ENCODE data around the gene RNASE2. TPM values are rescaled to one million over a fixed set of nuclear protein-coding genes. Genes with fewer than 3 reads are reported as not detected.
"Not testable (repeated sequence)": the region's sequence is repeated elsewhere in the genome, so short reads cannot be mapped to it uniquely, and the experiment has no call there.

Gene RNASE2
- total RNA-seq, 2 experiments from 2014 or later, result not detected

DNA sequence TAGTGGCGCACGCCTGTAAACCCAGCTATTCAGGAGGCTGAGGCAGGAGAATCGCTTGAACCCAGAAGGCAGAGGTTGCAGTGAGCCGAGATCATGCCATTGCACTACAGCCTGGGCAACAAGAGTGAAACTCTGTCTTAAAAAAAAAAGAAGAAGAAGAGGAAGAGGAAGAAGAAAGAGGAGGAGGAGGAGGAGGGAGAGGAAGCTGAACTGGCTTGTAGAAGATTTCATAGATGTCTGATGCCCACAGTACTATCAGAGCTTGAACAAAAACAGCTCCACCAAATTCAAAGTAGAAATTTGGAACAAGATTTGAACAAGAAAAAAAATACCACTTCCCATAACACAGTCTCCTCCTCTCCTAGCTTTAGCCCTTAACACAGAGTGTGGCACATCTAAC lies 30.4 kb downstream of the RNASE2 start:
- H3K27ac Mint-ChIP-seq, DNase-seq, H3K27me3 Mint-ChIP-seq, POLR2A ChIA-PET, H3K9me3 Mint-ChIP-seq, H3K4me3 Mint-ChIP-seq, H3K36me3 Mint-ChIP-seq: not testable (repeated sequence)
- intact Hi-C loops (cut with micrococcal nuclease), result loop anchor here (5.0 kb wide), 1 partner anchor 303 kb away; the partner anchor contains the start of gene RNASE4
- CTCF ChIA-PET, result interaction anchor here (0.7 to 1.2 kb wide), 3 partner anchors 12 to 82 kb away, joined by 3 to 4 read pairs (median 3); no protein-coding TSS in a partner anchor
- H3K4me1 Mint-ChIP-seq (ENCODE audit: low read depth), result peaks cover 11% of the 10 kb centered on the region

DNA sequence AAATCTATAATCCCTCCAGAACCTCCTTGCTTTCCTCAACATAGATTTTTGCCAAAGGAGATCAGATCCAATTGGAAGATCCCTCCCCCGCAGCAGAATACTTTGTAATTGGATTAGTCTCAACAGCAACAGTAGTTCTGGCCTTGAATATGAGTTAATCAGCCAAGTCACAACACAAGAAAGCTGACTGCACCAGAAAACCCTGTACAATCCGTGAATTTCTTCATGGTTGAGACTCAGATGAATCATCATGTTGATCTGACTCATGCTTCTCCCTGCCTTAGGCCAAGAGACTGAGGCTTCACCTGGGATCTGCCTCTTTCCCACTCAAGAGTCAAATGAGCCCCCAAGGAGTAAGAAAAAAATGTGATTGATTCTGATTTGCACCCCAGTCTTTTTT lies 31.5 kb downstream of the RNASE2 start:
- H3K27me3 Mint-ChIP-seq, result peaks cover 3% of the 10 kb centered on the region
- no peaks in the 10 kb centered on the region for H3K9me3 Mint-ChIP-seq
- intact Hi-C loops (cut with micrococcal nuclease), result loop anchor here (5.0 kb wide), 1 partner anchor 305 kb away; the partner anchor contains the start of gene RNASE4
- H3K36me3 Mint-ChIP-seq, result peaks cover 6% of the 10 kb centered on the region
- H3K4me1 Mint-ChIP-seq (ENCODE audit: low read depth), result peaks cover 18% of the 10 kb centered on the region
- POLR2A ChIA-PET, result no interaction called here
- H3K27ac Mint-ChIP-seq, result no peak overlapping the region
- no peak for DNase-seq
- H3K4me3 Mint-ChIP-seq, result no peak overlapping the region
- CTCF ChIA-PET, result interaction anchor here (0.7 to 3.1 kb wide), 2 partner anchors 16 to 32 kb away, joined by 3 to 23 read pairs; no protein-coding TSS in a partner anchor

- Mint-ChIP-seq H3K4me1 (ENCODE audit: low read depth) (peaks cover 28% of the 10 kb centered on the region), H3K27ac (peak overlapping the region; percentile 49), H3K4me3 (peak overlapping the region; percentile 37), H3K36me3 (peaks cover 16% of the 10 kb centered on the region), H3K9me3 (no peaks in the 10 kb centered on the region), H3K27me3 (no peaks in the 10 kb centered on the region)
- POLR2A ChIA-PET, result no interaction called here
- CTCF ChIA-PET, result interaction anchor here (1.1 to 3.1 kb wide), 2 partner anchors 18 to 26 kb away, joined by 6 to 23 read pairs; no protein-coding TSS in a partner anchor
- intact Hi-C loops (cut with micrococcal nuclease), result loop anchor here (1.0 to 5.0 kb wide), 4 partner anchors 18 to 395 kb away; partner anchors contain the start of genes RNASE4 and SUPT16H
- DNase-seq, result no peak
These were observed 33.6 kb downstream of the RNASE2 start for GRCh38 chr14:20988717-20989470.

GRCh38 chr14:20989471-20989786 lies 34.1 kb downstream of the RNASE2 start:
- peak overlapping the region; percentile 91 for H3K4me3 Mint-ChIP-seq
- peak overlapping the region; percentile 84 for H3K27ac Mint-ChIP-seq
- H3K27me3 Mint-ChIP-seq, result no peaks in the 10 kb centered on the region
- intact Hi-C loops (cut with micrococcal nuclease), result loop anchor here (1.0 to 5.0 kb wide), 4 partner anchors 18 to 395 kb away; partner anchors contain the start of genes RNASE4 and SUPT16H
- CTCF ChIA-PET, result interaction anchor here (1.1 to 3.1 kb wide), 2 partner anchors 19 to 25 kb away, joined by 6 to 23 read pairs; no protein-coding TSS in a partner anchor
- peaks cover 29% of the 10 kb centered on the region for H3K4me1 Mint-ChIP-seq (ENCODE audit: low read depth)
- POLR2A ChIA-PET, result no interaction called here
- H3K9me3 Mint-ChIP-seq, result no peaks in the 10 kb centered on the region
- no peak for DNase-seq
- peaks cover 20% of the 10 kb centered on the region for H3K36me3 Mint-ChIP-seq

DNA sequence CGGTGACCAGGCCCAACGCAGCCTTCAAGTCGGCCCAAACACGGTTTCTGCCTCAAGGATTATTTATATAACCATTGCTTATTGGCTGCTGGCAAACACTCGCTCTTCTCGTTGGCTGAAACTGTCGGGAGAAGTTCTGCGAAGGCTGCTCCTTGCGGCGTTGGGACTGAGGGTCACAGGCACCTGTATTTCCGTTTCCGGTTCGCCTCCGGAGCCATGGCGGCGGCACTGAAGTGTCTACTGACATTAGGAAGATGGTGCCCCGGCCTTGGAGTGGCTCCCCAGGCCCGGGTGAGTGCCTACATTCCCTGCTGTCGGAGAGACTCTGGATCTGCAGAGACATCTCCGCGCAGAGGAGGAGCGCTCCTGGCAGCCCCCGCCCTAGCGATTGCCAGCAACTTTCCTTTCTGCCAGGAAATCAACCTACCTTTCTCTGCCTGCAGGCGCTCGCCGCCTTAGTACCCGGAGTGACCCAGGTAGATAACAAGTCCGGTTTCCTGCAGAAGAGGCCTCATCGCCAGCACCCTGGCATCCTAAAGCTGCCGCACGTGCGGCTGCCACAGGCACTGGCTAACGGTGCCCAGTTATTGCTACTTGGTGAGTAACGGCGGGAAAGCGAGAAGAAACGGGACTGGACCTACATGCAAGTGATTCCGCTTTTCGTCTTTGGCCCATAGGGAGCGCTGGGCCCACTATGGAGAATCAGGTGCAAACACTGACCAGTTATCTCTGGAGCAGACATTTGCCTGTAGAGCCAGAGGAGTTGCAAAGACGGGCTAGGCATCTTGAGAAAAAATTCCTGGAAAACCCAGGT lies 34.7 kb downstream of the RNASE2 start, which contains the start of gene METTL17:
Gene METTL17, plus strand, starts transcription at position 194 of the 814 bp plus-strand sequence. Its CDS starts 23 bp downstream, at position 217.
- Mint-ChIP-seq H3K4me3 (peak within 1 kb of the TSS; percentile 91), H3K36me3 (peaks cover 25% of the 10 kb centered on the region), H3K9me3 (no peaks in the 10 kb centered on the region), H3K27me3 (no peaks in the 10 kb centered on the region), H3K27ac (peak within 1 kb of the TSS; percentile 84), H3K4me1 (ENCODE audit: low read depth) (peaks cover 31% of the 10 kb centered on the region)
- DNase-seq, result peak; percentile 94
- CTCF ChIA-PET, result interaction anchor here (2.9 to 3.1 kb wide), 2 partner anchors 19 to 25 kb away, joined by 13 to 23 read pairs; no protein-coding TSS in a partner anchor
- POLR2A ChIA-PET, result no interaction called here
- intact Hi-C loops (cut with micrococcal nuclease), result loop anchor here (1.0 to 5.0 kb wide), 4 partner anchors 19 to 394 kb away; partner anchors contain the start of genes RNASE4 and SUPT16H

DNA sequence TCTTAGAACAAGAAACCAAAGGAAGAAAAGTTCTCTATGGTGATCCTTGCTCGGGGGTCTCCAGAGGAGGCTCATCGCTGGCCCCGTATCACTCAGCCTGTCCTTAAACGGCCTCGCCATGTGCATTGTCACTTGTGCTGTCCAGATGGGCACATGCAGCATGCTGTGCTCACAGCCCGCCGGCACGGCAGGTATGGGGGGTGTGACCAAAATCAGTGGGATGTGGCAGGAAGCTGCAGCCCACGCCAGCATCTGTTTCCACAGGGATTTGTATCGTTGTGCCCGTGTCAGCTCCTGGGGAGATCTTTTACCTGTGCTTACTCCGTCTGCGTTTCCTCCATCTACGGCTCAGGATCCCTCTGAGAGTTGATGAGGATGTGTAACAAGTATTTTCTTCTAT lies 41.2 kb downstream of the RNASE2 start:
- Mint-ChIP-seq H3K4me3 (no peak overlapping the region), H3K4me1 (ENCODE audit: low read depth) (peaks cover 18% of the 10 kb centered on the region), H3K9me3 (no peaks in the 10 kb centered on the region), H3K36me3 (peaks cover 39% of the 10 kb centered on the region), H3K27me3 (no peaks in the 10 kb centered on the region), H3K27ac (no peak overlapping the region)
- CTCF ChIA-PET, result interaction anchor here (0.9 to 9.0 kb wide), 6 partner anchors 9 to 25 kb away, joined by 3 to 70 read pairs (median 4); no protein-coding TSS in a partner anchor
- intact Hi-C loops (cut with micrococcal nuclease), result no loop called here
- no peak for DNase-seq
- POLR2A ChIA-PET, result interaction anchor here (0.7 kb wide), 1 partner anchor 15 kb away, joined by 3 read pairs; no protein-coding TSS in a partner anchor

DNA sequence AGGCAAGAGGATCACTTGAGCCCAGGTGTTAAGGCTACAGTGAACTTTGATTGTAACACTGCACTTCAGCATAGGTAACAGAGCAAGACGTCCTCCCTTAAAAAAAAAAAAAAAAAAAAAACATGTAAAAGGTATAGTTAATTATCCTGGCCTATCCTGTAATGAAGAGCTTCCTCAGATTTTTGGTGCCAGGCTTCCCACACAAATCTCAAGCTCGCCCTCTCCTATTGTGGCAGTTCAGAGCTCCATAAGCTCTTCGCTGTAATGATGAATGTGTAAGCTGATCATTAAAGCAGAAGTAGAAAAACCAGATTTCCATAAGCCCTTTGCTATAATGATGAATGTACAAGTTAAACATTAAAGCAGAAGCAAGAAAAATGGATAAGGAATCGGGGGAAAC lies 41.8 kb downstream of the RNASE2 start:
- peaks cover 35% of the 10 kb centered on the region for H3K36me3 Mint-ChIP-seq
- peaks cover 13% of the 10 kb centered on the region for H3K4me1 Mint-ChIP-seq (ENCODE audit: low read depth)
- H3K27me3 Mint-ChIP-seq, result no peaks in the 10 kb centered on the region
- POLR2A ChIA-PET, result interaction anchor here (0.6 kb wide), 1 partner anchor 61 kb away, joined by 3 read pairs; no protein-coding TSS in a partner anchor
- DNase-seq, result no peak
- H3K27ac Mint-ChIP-seq, result no peak overlapping the region
- H3K4me3 Mint-ChIP-seq, result no peak overlapping the region
- intact Hi-C loops (cut with micrococcal nuclease), result no loop called here
- CTCF ChIA-PET, result interaction anchor here (0.7 to 9.0 kb wide), 7 partner anchors 9 to 95 kb away, joined by 3 to 70 read pairs (median 3); no protein-coding TSS in a partner anchor
- H3K9me3 Mint-ChIP-seq, result no peaks in the 10 kb centered on the region

DNA sequence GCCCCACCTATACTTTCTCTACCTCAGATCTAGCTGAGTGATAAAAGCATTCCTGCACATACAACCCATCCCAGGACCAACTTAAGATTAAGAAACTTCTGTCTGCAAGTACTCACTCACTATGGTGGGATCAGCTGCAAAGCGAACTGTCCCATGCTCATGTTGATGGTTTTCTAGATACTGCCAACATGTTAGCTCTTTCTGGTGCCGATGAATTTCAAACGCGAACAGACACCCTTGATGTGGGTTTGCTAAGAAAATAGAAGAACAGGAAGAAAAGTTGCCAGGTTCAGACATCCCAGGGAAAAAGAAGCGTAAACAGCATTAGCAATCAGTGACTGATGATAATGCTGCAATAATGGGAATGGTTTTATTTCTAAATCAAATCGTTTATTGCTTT lies 42.3 kb downstream of the RNASE2 start:
- DNase-seq, result no peak
- Mint-ChIP-seq H3K4me3 (no peak overlapping the region), H3K27ac (no peak overlapping the region), H3K4me1 (ENCODE audit: low read depth) (peaks cover 10% of the 10 kb centered on the region), H3K27me3 (no peaks in the 10 kb centered on the region), H3K9me3 (no peaks in the 10 kb centered on the region), H3K36me3 (peaks cover 33% of the 10 kb centered on the region)
- POLR2A ChIA-PET, result interaction anchor here (0.6 kb wide), 1 partner anchor 62 kb away, joined by 3 read pairs; no protein-coding TSS in a partner anchor
- CTCF ChIA-PET, result interaction anchor here (0.7 to 9.0 kb wide), 7 partner anchors 8 to 95 kb away, joined by 3 to 70 read pairs (median 3); no protein-coding TSS in a partner anchor
- intact Hi-C loops (cut with micrococcal nuclease), result no loop called here

DNA sequence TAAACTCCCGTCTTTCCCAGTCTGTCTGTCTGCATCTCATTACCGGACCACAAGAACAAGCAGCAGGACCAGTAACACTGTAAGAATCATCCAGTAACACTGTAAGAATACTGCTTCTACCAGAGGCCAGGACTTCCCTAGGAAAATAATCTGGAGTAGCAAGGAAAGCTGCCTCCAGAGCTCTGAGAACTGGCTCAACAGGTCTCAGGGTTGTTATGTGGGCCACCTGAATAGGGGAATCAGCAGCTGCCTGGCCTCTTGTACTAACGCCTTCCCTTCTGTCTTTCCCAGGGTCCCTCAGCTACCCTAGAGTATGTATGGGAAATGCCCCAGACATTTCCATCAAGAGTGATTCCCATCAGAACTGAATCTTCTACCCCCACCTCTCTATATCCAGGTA lies 42.9 kb downstream of the RNASE2 start:
- no peaks in the 10 kb centered on the region for H3K27me3 Mint-ChIP-seq
- no peak for DNase-seq
- no peak overlapping the region for H3K4me3 Mint-ChIP-seq

DNA sequence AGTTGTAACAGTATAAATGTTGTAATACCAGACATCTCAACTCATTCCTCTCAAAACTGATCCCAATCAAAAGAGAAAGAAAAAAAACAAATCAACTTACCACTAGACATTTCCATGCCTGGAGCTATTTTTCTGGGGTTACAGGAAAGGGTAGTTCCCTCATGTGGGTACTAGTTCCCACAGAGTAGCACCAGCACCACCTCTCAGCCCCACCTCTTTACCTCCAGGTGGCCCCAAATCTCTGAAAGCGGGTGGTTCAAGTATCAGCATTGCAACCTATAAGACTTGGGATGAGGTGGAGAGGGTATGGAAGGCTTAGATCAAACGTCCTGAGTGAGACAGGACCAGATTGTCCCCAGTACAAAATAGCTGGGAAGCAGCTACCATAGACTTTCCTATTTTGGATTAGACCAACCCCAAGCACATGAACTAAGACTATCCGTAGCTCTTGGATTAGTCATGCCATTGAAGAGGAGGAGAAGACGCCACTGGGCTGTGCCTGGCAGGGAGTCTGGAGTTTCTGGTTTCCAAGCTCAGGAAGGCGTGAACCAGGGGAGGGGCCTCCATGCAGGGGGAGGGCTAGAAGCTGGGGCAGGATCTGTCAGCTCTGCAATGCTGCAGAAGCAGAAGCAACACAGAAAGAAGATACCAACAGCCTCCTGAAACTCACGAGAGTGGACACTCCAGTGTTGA lies 43.5 kb downstream of the RNASE2 start, which contains the start of gene SLC39A2:
Gene SLC39A2, plus strand, starts transcription at position 620 of the 693 bp plus-strand sequence. CDS start 154 bp downstream, outside the sequence.
- POLR2A ChIA-PET, result no interaction called here
- no peak for DNase-seq
- intact Hi-C loops (cut with micrococcal nuclease), result no loop called here
- H3K27ac Mint-ChIP-seq, result no peak within 1 kb of the TSS
- H3K4me3 Mint-ChIP-seq, result no peak within 1 kb of the TSS
- no peaks in the 10 kb centered on the region for H3K9me3 Mint-ChIP-seq
- CTCF ChIA-PET, result interaction anchor here (1.0 to 9.0 kb wide), 5 partner anchors 16 to 93 kb away, joined by 3 to 70 read pairs (median 5); partner anchors contain the start of gene RNASE8
- H3K4me1 Mint-ChIP-seq (ENCODE audit: low read depth), result peaks cover 7% of the 10 kb centered on the region
- no peaks in the 10 kb centered on the region for H3K27me3 Mint-ChIP-seq
- peaks cover 28% of the 10 kb centered on the region for H3K36me3 Mint-ChIP-seq

More for the DNA sequence above, 42.9 kb downstream of the RNASE2 start:
- ChIA-PET POLR2A (no interaction called here), CTCF (interaction anchor here (0.7 to 9.0 kb wide), 4 partner anchors 16 to 37 kb away, joined by 3 to 70 read pairs (median 12); no protein-coding TSS in a partner anchor)
- intact Hi-C loops (cut with micrococcal nuclease), result no loop called here
- Mint-ChIP-seq H3K9me3 (no peaks in the 10 kb centered on the region), H3K4me1 (ENCODE audit: low read depth) (peaks cover 9% of the 10 kb centered on the region), H3K27ac (no peak overlapping the region), H3K36me3 (peaks cover 31% of the 10 kb centered on the region)

DNA sequence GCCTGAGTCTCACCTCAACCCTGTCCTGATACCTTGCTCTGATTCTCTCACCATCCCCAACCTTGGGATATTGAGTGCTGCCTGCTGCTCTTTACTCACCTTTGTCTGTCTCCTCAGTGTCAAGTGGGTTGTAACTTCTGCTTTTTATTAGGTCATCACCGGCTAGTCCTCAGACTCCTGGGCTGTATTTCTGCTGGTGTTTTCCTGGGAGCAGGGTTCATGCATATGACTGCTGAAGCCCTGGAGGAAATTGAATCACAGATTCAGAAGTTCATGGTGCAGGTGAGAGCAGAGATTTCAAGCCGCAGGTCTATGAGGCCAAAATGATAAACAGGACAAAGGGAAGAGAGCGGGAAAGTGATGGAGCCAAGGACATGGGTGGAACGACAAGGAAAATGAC lies 44.3 kb downstream of the RNASE2 start:
- no peaks in the 10 kb centered on the region for H3K27me3 Mint-ChIP-seq
- intact Hi-C loops (cut with micrococcal nuclease), result no loop called here

More for the DNA sequence above, 44.3 kb downstream of the RNASE2 start:
- ChIA-PET CTCF (interaction anchor here (0.6 to 9.0 kb wide), 5 partner anchors 15 to 93 kb away, joined by 3 to 70 read pairs (median 5); partner anchors contain the start of gene RNASE8), POLR2A (no interaction called here)
- H3K27ac Mint-ChIP-seq, result no peak overlapping the region
- H3K36me3 Mint-ChIP-seq, result peaks cover 23% of the 10 kb centered on the region
- no peak overlapping the region for H3K4me3 Mint-ChIP-seq
- no peak for DNase-seq
- no peaks in the 10 kb centered on the region for H3K9me3 Mint-ChIP-seq
- peaks cover 6% of the 10 kb centered on the region for H3K4me1 Mint-ChIP-seq (ENCODE audit: low read depth)
